ENCODE results near the gene TMEM256.

Gene TMEM256

DNA sequence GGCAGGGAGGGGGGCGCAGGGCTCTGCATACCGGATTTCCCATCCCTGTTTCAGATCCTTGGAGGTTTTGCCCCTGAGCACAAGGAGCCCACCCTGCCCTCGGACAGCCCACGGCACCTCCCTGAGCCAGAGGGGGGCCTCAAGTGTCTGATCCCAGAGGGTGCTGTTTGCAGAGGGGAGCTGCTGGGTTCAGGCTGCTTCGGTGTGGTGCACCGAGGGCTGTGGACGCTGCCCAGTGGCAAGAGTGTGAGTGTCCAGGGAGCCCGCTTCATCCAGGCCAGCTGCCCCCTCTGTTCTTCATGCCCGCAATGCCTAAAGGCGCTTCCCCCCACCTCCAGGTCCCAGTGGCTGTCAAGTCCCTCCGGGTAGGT lies 20.5 kb downstream of the TMEM256 start:
- Histone ChIP-seq H2AFZ (no peak overlapping the region), H3K36me3 (ENCODE audit: control insufficient read depth, insufficient read depth, low read length) (no peaks in the 10 kb centered on the region), H3K4me1 (peaks cover 17% of the 10 kb centered on the region), H3K4me3 (ENCODE audit: low read depth, low read length) (no peak overlapping the region), H3K79me2 (peaks cover 6% of the 10 kb centered on the region), H3K9ac (no peak overlapping the region), H3K27me3 (ENCODE audit: control insufficient read depth, insufficient read depth, low read length) (no peaks in the 10 kb centered on the region), H3K27ac (no peak overlapping the region), H3K9me3 (ENCODE audit: control insufficient read depth, low read length) (no peaks in the 10 kb centered on the region), H3K4me2 (ENCODE audit: low read length) (no peak overlapping the region)
- TF ChIP-seq, protein P1, sequence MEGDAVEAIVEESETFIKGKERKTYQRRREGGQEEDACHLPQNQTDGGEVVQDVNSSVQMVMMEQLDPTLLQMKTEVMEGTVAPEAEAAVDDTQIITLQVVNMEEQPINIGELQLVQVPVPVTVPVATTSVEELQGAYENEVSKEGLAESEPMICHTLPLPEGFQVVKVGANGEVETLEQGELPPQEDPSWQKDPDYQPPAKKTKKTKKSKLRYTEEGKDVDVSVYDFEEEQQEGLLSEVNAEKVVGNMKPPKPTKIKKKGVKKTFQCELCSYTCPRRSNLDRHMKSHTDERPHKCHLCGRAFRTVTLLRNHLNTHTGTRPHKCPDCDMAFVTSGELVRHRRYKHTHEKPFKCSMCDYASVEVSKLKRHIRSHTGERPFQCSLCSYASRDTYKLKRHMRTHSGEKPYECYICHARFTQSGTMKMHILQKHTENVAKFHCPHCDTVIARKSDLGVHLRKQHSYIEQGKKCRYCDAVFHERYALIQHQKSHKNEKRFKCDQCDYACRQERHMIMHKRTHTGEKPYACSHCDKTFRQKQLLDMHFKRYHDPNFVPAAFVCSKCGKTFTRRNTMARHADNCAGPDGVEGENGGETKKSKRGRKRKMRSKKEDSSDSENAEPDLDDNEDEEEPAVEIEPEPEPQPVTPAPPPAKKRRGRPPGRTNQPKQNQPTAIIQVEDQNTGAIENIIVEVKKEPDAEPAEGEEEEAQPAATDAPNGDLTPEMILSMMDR (IDR thresholded peaks at IDR 0.05) = no peak

DNA sequence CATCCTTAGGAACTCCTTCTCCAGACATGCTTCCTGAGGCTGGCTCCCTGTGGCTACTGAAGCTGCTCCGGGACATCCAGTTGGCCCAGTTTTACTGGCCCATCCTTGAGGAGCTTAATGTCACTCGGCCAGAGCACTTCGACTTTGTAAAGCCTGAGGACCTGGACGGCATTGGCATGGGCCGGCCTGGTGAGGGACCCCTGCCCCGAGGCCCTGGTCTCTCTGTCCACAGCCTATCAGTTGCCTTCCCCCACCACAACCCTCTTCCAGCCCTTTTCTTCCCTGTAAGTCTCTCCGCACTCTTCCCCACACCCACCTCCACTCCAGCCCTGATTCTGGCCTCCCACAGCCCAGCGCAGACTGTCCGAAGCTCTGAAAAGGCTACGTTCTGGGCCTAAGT lies 21.0 kb downstream of the TMEM256 start:
- Histone ChIP-seq H3K9ac (no peak overlapping the region), H3K9me3 (ENCODE audit: control insufficient read depth, low read length) (no peaks in the 10 kb centered on the region), H3K27me3 (ENCODE audit: control insufficient read depth, insufficient read depth, low read length) (no peaks in the 10 kb centered on the region), H3K79me2 (peaks cover 6% of the 10 kb centered on the region), H2AFZ (no peak overlapping the region), H3K27ac (no peak overlapping the region), H3K4me1 (peaks cover 17% of the 10 kb centered on the region), H3K4me2 (ENCODE audit: low read length) (no peak overlapping the region), H3K4me3 (ENCODE audit: low read depth, low read length) (no peak overlapping the region), H3K36me3 (ENCODE audit: control insufficient read depth, insufficient read depth, low read length) (no peaks in the 10 kb centered on the region)
- TF ChIP-seq, protein P1 (IDR thresholded peaks at IDR 0.05) = no peak

DNA sequence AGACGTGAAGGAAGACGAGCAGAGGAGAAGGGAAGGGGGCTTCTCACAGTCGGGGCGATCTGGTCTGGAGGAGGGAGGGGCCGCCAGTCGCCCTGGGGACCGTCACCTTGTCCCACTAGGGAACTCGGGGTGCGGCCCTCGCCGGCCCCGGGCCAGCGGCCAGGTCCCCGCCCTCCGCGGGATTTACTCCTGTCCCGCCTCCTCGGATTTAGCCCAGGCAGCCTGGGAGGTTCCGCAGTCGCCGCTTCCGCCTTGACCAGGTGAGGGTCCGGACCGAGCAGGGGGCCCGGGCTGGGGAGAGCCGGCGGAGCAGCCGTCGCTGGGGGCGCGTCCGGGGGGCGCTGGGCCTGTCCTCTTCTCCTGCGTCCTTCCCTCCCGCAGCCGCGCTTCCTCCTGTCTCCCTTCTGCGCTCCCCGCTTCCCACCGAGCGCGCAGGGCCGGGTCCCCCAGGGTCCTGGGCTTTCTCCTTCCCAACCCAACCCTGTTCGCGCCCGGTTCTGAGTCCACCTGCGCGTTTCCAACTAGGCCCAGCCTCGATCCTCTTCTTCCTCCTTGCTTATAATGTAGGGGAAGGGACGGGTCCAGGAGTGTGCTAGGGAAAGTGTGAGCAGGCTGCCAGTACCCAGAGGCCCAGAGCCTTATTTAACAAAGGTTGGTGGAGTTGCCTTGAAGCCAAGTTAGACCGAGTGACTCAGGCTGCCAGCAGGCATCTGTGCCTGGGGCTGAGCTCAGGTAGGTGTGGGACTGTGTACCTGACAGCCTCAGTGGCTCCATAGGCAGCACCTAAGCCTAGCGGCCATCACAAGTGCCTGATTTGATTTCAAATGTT lies 22.8 kb downstream of the TMEM256 start, which contains the start of gene TNK1:
TNK1 (plus strand) TSS at position 235 of the 829 bp plus-strand sequence. CDS start 1,838 bp downstream, outside the sequence.
- peak within 1 kb of the TSS; percentile 97 for H2AFZ ChIP-seq
- TF ChIP-seq, protein P1 (IDR thresholded peaks at IDR 0.05) = no peak
- H3K4me2 ChIP-seq (ENCODE audit: low read length) = peak within 1 kb of the TSS; percentile 91
- H3K9me3 ChIP-seq (ENCODE audit: control insufficient read depth, low read length) = no peaks in the 10 kb centered on the region
- H3K79me2 ChIP-seq = peaks cover 6% of the 10 kb centered on the region
- peak within 1 kb of the TSS; percentile 63 for H3K4me3 ChIP-seq (ENCODE audit: low read depth, low read length)
- H3K9ac ChIP-seq = no peak within 1 kb of the TSS
- H3K27me3 ChIP-seq (ENCODE audit: control insufficient read depth, insufficient read depth, low read length) = no peaks in the 10 kb centered on the region
- H3K4me1 ChIP-seq = peaks cover 17% of the 10 kb centered on the region
- no peaks in the 10 kb centered on the region for H3K36me3 ChIP-seq (ENCODE audit: control insufficient read depth, insufficient read depth, low read length)
- peak within 1 kb of the TSS; percentile 88 for H3K27ac ChIP-seq

DNA sequence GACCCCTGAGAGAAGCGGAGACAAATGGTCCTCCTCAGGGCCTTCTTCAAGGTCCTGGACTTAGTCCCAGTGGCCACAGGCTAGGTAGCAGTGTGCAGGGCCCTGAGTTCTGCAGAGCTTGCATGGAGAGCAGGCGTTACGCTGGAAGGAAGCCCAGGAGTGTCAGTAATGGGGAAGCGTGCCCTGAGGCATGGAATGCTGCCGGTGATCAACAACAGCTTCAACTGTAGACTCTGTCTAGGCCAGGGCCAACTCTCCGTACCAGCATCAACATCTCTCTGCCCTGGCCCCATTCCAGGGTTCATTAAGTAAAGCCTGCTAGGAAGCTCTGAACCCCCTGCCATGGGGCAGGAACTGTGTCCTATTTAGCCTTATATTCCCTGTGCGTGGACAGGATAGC lies 23.6 kb downstream of the TMEM256 start:
- TF ChIP-seq, protein P1 (IDR thresholded peaks at IDR 0.05) = no peak
- peak overlapping the region; percentile 63 for H3K4me3 ChIP-seq (ENCODE audit: low read depth, low read length)
- peak overlapping the region; percentile 97 for H2AFZ ChIP-seq
- no peaks in the 10 kb centered on the region for H3K27me3 ChIP-seq (ENCODE audit: control insufficient read depth, insufficient read depth, low read length)
- no peaks in the 10 kb centered on the region for H3K9me3 ChIP-seq (ENCODE audit: control insufficient read depth, low read length)
- H3K27ac ChIP-seq = peak overlapping the region; percentile 88
- H3K4me1 ChIP-seq = peaks cover 17% of the 10 kb centered on the region
- H3K36me3 ChIP-seq (ENCODE audit: control insufficient read depth, insufficient read depth, low read length) = no peaks in the 10 kb centered on the region
- no peak overlapping the region for H3K9ac ChIP-seq
- peaks cover 6% of the 10 kb centered on the region for H3K79me2 ChIP-seq
- peak overlapping the region; percentile 91 for H3K4me2 ChIP-seq (ENCODE audit: low read length)

DNA sequence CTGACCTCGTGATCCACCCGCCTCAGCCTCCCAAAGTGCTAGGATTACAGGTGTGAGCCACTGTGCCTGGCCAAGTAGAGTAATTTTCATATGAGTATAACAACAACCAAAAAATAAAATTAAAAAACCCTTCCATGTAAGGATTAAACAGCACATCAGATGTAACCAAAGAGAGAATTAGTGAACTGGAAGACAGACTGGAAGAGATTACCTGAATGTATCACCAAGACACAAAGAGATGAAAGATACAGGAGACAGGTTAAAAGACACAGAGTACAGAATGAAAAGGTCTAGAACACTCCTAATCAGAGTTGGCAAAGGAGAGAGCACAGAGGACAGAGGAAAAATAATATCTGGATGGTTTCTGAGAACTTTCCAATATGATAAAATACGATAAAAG lies 24.8 kb downstream of the TMEM256 start:
- no peak overlapping the region for H2AFZ ChIP-seq
- no peaks in the 10 kb centered on the region for H3K9me3 ChIP-seq (ENCODE audit: control insufficient read depth, low read length)
- peaks cover 6% of the 10 kb centered on the region for H3K79me2 ChIP-seq
- H3K9ac ChIP-seq = no peak overlapping the region
- H3K27ac ChIP-seq = no peak overlapping the region
- H3K36me3 ChIP-seq (ENCODE audit: control insufficient read depth, insufficient read depth, low read length) = no peaks in the 10 kb centered on the region
- no peak overlapping the region for H3K4me3 ChIP-seq (ENCODE audit: low read depth, low read length)
- H3K4me2 ChIP-seq (ENCODE audit: low read length) = no peak overlapping the region
- H3K4me1 ChIP-seq = peaks cover 17% of the 10 kb centered on the region
- TF ChIP-seq, protein P1 (IDR thresholded peaks at IDR 0.05) = no peak
- no peaks in the 10 kb centered on the region for H3K27me3 ChIP-seq (ENCODE audit: control insufficient read depth, insufficient read depth, low read length)

Measured in parathyroid adenoma (tissue), 2 donors.